Middle frontal gyrus (tissue), 1 donor: ENCODE data around the gene CA11.
A peak's percentile ranks its signal among the peaks of the same experiment; 100 is the strongest.

ENCODE experiments used
- DNase-seq: peaks from one replicate; pipeline ENCODE4 v3.0.0-alpha.2; 2015; ENCODE audit warnings: low spot score; ENCODE audit errors: extremely low spot score

The CA11 gene

GRCh38 chr19:48629599-48630295 is 16.2 kb downstream of the CA11 start:
- no peak for DNase-seq

GRCh38 chr19:48629297-48629598 is 16.7 kb downstream of the CA11 start:
- DNase-seq: no peak

DNA sequence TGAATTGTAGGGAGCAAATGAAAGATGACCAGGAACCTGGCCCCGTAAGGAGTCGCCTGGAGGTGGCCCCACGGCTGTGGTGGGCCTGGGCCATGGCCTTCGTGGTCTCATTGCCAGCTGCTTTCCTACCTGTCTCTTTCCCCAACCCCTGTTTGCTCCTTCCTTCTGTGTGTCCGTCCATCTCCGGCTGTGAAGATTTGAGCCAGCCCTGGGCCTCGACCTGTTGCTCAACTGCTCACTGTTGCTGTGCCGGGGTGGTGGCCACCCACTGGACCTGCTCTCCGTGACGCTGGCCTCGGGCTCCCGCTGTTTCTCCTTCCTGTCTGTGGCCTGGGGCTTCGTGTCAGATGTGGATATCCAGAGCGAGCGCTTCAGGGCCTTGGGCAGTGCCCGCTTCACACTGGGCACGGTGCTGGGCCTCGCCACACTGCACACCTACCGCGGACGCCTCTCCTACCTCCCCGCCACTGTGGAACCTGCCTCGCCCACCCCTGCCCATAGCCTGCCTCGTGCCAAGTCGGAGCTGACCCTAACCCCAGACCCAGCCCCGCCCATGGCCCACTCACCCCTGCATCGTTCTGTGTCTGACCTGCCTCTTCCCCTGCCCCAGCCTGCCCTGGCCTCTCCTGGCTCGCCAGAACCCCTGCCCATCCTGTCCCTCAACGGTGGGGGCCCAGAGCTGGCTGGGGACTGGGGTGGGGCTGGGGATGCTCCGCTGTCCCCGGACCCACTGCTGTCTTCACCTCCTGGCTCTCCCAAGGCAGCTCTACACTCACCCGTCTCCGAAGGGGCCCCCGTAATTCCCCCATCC is 17.3 kb downstream of the CA11 start:
- DNase-seq: no peak

DNA sequence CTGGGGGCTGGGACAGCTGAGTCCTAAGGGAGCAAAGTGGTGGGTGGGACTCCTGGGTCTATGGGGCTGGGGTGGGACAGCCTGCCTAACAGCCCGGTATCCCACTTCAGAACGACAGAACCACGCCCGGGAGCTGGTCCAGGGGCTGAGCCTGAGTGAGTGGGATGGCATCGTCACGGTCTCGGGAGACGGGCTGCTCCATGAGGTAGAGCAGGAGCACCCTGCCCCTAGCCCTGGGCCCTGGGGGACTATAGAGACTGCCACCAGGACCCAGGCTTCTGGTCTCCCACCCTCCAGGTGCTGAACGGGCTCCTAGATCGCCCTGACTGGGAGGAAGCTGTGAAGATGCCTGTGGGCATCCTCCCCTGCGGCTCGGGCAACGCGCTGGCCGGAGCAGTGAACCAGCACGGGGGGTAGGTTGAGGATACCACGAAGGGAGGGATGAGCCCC is 18.1 kb downstream of the CA11 start:
- no peak for DNase-seq

DNA sequence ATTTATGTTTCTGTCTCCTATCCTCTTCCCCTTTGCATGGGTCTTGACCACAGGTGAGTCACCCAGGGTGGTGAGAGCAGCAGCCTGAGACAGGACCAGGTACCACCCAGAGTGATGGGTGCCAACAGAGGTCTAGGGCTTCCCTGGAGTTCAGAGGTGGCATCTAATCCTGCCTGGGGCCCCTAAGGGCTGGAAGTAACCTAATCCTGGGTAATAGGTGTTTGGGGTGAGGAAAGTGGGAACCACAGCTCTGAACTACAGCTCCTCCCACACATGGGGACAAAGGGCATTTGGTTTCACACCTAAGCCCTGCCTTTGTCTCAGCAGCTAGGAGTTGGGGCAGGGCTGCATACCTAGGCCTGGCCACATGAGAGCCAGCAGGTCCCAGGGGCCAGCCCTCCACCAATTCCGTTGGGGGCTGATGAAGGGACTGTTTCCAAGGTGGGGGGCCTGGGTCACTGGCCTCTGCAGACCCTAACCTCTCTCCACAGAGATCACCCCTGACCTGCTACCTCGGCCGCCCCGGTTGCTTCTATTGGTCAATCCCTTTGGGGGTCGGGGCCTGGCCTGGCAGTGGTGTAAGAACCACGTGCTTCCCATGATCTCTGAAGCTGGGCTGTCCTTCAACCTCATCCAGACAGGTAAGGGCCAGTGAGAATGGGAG is 18.7 kb downstream of the CA11 start:
- DNase-seq: no peak

GRCh38 chr19:48625891-48626327 is 20.1 kb downstream of the CA11 start:
- DNase-seq: no peak

GRCh38 chr19:48624791-48625723 is 20.9 kb downstream of the CA11 start:
- DNase-seq: no peak

- peak; percentile 98 for DNase-seq
These were observed 21.9 kb downstream of the CA11 start for GRCh38 chr19:48624067-48624594.

- DNase-seq: no peak
These were observed 22.4 kb downstream of the CA11 start for GRCh38 chr19:48623556-48624066.

DNA sequence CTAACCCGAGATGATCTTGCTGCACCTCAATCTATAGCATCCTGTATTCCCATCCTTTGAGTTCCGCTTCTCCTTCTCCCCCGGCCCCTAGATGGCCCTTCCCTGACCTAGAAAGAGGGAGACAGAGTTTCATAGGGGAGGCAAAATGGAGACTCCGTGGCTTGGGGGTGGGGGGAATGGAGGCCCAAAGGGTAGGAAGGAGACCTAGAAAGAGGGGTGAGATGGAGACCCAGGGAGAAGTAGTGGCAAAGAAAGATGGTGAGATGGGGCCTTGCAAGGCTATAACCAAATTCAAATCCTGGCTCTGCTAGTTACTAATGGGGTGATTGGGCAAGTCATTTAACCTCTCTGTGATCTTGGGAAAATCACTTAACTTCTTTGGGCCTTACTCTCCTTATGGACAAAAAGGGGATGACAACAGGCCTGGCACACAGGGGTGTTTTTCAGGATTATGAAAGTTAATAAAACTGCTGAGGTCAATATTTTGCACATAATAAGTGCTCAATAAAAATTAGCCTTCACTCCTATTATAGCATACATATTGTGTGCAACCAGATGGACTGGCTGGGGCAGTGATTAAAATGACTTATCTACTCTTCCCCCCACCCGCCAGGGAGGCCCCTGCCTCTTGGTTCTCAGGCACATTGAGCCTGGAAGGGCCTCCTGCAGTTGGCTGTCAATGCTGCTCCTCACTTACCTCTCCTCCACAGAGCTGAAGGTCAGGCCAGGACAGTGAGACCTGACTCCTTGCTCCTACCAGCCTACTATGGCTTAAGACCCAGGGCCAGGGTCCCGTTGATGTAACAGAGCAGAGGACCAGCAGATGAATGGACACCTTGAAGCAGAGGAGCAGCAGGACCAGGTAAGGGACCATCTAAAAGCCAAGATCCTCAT is 26.0 kb downstream of the CA11 start:
- no peak for DNase-seq

DNA sequence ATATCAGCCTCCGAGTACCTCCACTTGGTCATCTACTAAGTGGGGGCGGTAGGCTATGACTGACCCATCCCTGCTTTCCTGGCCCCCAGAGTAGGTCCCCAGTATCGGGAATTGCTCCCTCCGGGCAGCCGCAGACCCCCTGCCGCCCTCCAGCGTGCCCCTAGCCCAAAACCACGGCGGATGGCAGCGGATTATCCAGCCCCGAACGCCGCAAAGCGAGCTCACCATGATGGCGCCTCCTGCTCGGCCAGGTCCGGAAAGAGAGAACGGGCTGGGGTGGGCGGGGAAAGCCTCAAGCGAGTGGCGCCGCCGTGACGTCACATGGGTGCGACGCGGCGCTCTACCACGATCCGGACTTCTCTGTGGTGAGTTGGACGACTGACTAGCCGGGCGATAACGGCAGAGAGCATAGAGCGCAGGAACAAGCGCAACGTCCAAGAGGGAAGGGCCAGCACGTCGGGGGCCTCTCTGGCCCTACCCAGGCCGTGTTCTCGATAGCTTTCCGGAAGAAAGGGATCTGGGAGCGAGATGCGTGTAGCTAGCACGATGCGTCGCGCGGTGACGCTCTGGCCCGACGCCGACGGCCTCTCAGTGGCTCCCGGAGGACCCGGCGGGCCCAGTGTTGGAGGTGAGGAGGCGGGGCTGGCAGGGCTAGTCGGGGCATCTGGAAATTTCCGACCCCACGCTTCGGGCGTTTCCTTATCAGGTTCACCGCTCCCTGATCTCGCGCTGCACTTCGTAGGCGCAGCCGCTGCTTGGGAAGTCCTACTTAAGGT is 26.9 kb downstream of the CA11 start, which contains the start of the genes RPL18 and SPHK2:
TSS of gene RPL18 (minus strand) at position 263 of the 776 bp plus-strand sequence. CDS start at position 228, 35 bp downstream.
TSS of gene SPHK2 (plus strand) at position 591 of the 776 bp plus-strand sequence. CDS start 1,009 bp downstream, outside the sequence.
- peak; percentile 98 for DNase-seq

GRCh38 chr19:48618278-48618915 is 27.6 kb downstream of the CA11 start:
- DNase-seq: no peak

GRCh38 chr19:48617146-48617937 is 28.6 kb downstream of the CA11 start:
- DNase-seq: no peak

DNA sequence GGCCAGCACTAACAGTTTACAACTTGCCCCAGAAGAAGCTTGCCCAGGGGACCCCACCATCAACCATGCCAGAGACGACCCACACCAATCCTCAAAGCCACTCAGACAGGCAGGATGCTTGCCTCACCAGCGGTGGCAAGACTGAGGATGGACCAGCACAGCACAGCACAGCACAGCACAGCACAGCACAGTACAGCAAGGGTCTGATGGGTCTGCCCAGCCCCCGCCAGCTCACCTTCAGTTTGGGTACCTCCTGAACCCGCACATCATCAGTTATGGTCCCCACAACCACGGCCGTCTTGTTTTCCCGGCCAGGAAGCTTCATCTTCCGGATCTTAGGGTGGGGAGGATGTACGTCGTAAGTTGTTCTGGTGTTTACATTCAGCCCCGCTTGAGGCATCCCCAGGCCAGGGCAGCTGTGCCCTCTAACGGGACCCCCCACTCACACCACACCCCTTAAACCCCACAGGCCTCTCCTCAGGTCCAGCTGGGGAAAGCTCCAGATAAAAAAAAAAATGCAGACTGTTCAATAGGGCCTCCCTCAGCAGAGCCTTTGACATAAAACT is 29.4 kb downstream of the CA11 start:
- no peak for DNase-seq

DNA sequence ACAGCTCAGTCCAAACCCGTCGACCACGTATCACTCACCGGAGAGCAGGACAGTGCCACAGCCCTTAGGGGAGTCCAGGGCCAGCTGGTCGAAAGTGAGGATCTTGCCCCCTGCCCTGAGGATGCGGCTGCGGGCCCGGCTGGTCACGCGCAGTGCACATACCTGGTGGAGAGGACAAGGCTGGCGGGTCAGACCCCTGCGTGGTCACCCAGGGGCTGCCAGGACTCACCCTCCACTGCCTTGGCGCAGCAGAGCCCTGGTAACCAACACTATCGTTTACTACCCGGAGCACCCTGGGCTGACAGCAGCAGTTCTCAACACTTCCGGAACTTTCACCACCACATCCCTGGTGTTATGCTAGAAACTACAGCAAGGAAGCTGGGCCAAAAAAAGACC is 29.9 kb downstream of the CA11 start:
- DNase-seq: no peak

DNA sequence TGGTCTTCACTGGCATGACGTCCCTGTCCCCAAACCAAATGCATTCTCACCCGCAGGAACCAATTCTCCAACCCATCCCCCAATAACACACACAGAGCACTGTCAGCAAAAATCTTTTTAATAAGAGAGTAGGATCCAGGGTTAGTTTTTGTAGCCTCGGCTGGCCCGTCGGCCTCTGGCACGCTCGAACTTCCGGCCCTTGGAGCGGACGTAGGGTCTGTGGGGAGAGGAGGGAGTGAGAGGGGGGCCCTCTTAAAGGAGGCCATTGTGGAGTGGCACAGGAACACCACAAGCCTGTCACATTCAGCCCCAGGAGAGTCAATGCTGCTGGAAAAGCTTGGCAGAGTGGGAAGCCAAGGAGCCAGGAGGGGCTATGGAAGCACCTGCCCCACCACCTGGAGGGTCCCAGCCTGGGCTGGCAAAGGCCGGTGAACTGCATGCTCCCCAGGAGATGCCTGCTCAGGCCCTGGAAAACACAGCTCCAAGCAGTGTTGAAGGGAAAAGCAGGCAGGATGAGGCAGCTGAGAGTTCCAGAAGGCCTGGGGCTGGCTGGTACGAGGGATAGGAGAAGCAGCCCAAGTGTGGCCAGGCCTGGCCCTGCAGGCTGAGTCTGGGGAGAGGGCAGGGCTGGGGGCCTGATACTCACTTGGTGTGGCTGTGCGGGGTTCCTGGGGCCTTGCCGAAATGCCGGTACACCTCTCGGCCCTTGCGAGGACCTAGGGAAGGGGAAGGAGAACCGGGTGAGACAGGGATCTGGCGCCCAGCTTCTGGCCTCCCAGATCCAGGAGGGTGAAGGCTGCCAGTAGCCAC is 30.6 kb downstream of the CA11 start:
- DNase-seq: no peak
